Motor neuron (in vitro differentiated cells): ENCODE measurements around the gene HOXD4. TPM values are rescaled to one million over a fixed set of nuclear protein-coding genes. Genes with fewer than 3 reads are reported as not detected.
A peak's percentile ranks its signal among the peaks of the same experiment; 100 is the strongest.

ENCODE experiments used
- ATAC-seq, 8 experiments: fragments of 200-7000 bp; cut with Tn5 transposase; replicated peaks in 6 of 8; 2 replicates each; pipeline ENCODE4 v1.8.0; 2021; ENCODE audit warnings: mild to moderate bottlenecking in 8 of 8, moderate library complexity in 8 of 8
- H3K27ac ChIP-seq, 2 donors: fragments of 250-450 bp; sonication (Bioruptor Pico); 2 replicates each; pipeline ENCODE4 v1.9.0; 2021; ENCODE audit warnings: antibody characterized with exemption in 2 of 2, mild to moderate bottlenecking in 2 of 2, moderate library complexity in 1 of 2
- H3K4me1 ChIP-seq, 2 donors: fragments of 250-450 bp; sonication (Bioruptor Pico); replicated peaks in 1 of 2; 2 replicates each; pipeline ENCODE4 v1.6.1; 2021; ENCODE audit warnings: antibody characterized with exemption in 2 of 2, mild to moderate bottlenecking in 2 of 2, moderate library complexity in 1 of 2
- H3K4me3 ChIP-seq, 5 donors: fragments of 250-450 bp; sonication (Bioruptor Pico); 2 replicates each; pipeline ENCODE4 v1.9.0; 2021; ENCODE audit warnings: antibody characterized with exemption in 5 of 5, mild to moderate bottlenecking in 5 of 5, moderate library complexity in 4 of 5
- WGBS, 10 experiments: fragments of 450-650 bp; shearing (Covaris generic); methylation state at CpG; one replicate each; pipeline ENCODE4 v1.0.0; 2022; 5-methylcytosine and 5-hydroxymethylcytosine counted together
- in situ Hi-C, 9 experiments: fragments of 400-800 bp; cut with MboI; loops; one replicate each; pipeline ENCODE4 v1.15.0; 2021; ENCODE audit warnings: low sequenced_read_pairs in 9 of 9, low pct_unique_long_range_greater_than_20kb in 2 of 9; ENCODE audit not compliant: unreplicated experiment in 9 of 9
- total RNA-seq, 8 experiments: library from RNA; unstranded; fragments of 300-600 nt; gene quantifications; 2 replicates each; pipeline versions ENCODE4 v1.2.3 to v1.2.4, GENCODE V29; 2022

The HOXD4 gene
- total RNA-seq, 8 experiments from 2014 or later, result 6.6 to 51.2 (median 20.2) TPM

GRCh38 chr2:176178038-176178756, 26.8 kb downstream of the HOXD4 start:
- peaks cover 35 to 39% of the 10 kb centered on the region in 2 donors for H3K4me1 ChIP-seq
- peak; percentile 62 to 88 (median 72) for ATAC-seq
- H3K27ac ChIP-seq, result peak overlapping the region; percentile 94 to 96
- in situ Hi-C loops, result no loop called here
- WGBS, 10 experiments, result 18 to 20% methylated on average over 1 to 5 of the region's 68 CpGs; no CpG with 5 or more reads in 8 of the 10 experiments
- peak overlapping the region; percentile 28 to 44 (median 31) for H3K4me3 ChIP-seq

GRCh38 chr2:176178757-176179295, 27.5 kb downstream of the HOXD4 start:
- peaks cover 34 to 35% of the 10 kb centered on the region in 2 donors for H3K4me1 ChIP-seq
- in situ Hi-C loops, result no loop called here
- 27 to 100% (median 79%) methylated on average over 1 to 3 of the region's 7 CpGs for WGBS, 10 experiments
- peak overlapping the region; percentile 28 to 44 (median 31) for H3K4me3 ChIP-seq
- peak overlapping the region; percentile 94 to 96 for H3K27ac ChIP-seq
- no peak for ATAC-seq

DNA sequence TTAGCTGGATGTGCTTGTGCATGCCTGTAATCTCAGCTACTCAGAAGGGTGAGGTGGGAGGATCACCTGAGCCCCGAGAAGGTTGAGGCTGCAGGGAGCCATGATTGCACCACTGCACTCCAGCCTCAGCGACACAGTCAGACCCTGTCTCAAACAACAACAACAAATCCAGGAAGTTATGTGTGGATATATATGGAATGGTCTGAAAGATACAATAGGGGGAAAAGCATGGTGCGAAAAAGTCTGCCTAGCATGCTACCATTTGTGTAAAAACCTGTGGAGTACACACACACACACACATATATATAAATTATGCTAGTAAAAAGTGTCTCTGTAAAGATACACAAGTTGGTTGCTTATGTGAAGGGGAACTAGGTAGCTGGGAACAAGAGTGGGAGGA, 30.2 kb downstream of the HOXD4 start:
- Histone ChIP-seq H3K4me3 (no peak overlapping the region), H3K4me1 (peaks cover 11 to 20% of the 10 kb centered on the region in 2 donors), H3K27ac (no peak overlapping the region)
- no peak for ATAC-seq
- in situ Hi-C loops, result no loop called here
- 83 to 100% (median 100%) methylated on average over 1 to 3 of the region's 3 CpGs; no CpG with 5 or more reads in 2 of the 10 experiments for WGBS, 10 experiments

DNA sequence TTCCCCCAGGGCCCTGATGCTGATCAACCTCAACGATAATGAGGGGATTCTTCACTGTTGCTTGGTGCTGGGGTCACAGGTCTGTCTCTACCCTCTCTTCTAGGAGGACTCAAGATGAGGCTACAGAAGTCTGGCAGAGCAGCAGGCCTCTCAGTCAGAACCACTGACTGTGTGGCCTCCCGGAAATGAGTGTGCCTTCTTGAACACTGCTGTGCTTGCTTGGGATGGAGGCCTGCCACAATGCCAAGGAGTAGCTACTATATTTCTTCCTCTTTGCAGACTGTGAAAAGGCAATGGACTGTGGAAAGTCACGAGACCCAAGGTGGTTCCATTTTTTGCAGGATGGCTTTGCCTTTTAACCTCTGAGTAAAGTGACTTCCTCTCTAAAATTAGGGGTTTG, 31.3 kb downstream of the HOXD4 start:
- in situ Hi-C loops, result no loop called here
- 70 to 100% (median 92%) methylated on average over 1 to 2 of the region's 3 CpGs; no CpG with 5 or more reads in 4 of the 10 experiments for WGBS, 10 experiments
- Histone ChIP-seq H3K4me3 (no peak overlapping the region), H3K27ac (no peak overlapping the region), H3K4me1 (peaks cover 0 to 13% of the 10 kb centered on the region in 2 donors)
- ATAC-seq, result no peak

DNA sequence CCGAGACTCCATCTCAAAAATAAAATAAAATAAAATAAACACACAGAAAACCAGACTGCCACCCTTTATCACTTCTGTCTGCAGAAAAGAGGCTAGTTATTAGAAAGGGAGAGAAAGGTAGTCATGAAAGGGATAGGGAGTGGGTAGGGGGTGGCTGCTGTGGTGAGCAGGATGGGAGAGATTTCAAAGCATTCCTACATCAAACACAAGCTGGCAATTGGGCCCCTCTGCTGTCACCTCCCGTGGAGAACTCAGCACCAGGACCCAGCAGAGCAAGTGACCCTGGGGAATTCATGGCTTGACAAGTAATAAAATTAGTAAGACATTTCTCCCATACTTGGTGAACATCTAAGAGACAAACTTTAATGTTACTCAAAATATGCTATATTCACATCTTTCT, 33.4 kb downstream of the HOXD4 start:
- Histone ChIP-seq H3K4me1 (peaks cover 0 to 3% of the 10 kb centered on the region in 2 donors), H3K27ac (no peak overlapping the region), H3K4me3 (no peak overlapping the region)
- WGBS, 10 experiments, result 25 to 90% (median 60%) methylated on average over 1 to 2 of the region's 2 CpGs; no CpG with 5 or more reads in 3 of the 10 experiments
- ATAC-seq, result no peak
- in situ Hi-C loops, result no loop called here

DNA sequence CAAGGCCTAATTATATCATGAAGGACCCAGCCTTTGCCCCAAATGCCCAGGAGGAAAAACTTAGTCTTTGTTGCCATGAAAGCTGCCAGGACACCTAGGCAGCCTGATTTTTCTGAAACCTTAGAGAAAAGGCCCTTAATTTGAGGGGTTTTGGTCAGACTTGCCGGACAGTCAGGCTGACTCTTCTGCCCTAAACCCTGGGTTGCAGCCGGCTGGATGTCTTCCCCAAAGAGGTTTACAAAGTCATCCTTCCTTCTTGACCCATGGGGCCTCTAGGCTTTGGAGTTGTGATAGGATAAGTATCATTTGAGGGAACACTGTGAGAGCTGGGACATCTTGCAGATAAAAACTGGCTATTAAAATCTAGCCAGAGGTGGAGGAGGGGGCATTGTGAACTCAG, 34.7 kb downstream of the HOXD4 start:
- no peak overlapping the region for H3K27ac ChIP-seq
- H3K4me3 ChIP-seq, result no peak overlapping the region
- in situ Hi-C loops, result no loop called here
- peaks cover 2 to 3% of the 10 kb centered on the region in 2 donors for H3K4me1 ChIP-seq
- no peak for ATAC-seq
- WGBS, 10 experiments, result 80 to 100% (median 87%) methylated on average over 1 to 2 of the region's 2 CpGs; no CpG with 5 or more reads in 4 of the 10 experiments

DNA sequence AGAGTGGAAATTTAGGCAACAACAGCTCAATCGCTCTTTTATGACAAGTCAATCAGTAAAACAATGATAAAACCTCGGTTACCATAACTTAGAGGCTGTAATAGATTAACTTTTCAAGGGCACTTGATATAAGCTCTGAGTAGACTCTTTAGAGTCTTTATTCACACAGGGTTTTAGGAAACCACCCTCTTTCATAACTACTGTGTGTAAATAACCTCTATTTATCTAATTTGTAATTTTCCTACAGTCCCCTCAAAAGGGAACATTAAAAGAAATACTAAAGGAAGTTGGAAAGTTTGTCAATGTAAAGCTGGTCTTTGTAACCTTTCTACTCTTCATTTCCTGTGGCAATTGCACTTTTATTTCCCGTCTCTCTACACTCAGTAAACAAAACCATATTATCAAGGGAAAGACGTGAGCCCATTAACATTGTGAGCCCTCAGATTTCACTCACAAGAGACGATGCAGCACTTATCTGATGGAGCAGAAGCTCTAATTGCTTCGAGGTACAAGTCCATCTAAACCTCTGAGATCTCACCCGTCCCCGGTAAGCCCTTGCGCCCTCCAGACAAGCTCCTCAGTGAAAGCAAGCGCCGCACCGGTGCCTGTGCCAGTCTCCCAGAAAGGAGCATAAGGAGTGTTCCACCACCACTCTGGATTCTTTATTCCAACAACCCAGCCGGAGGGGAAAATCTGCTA, 36.0 kb downstream of the HOXD4 start:
- in situ Hi-C loops, result no loop called here
- peak in 5 of 8 experiments; percentile 8 to 22 (median 15) for ATAC-seq
- WGBS, 10 experiments, result 0 to 47% (median 11%) methylated on average over 1 to 13 of the region's 13 CpGs
- peak overlapping the region; percentile 41 to 76 (median 55) for H3K4me3 ChIP-seq
- H3K4me1 ChIP-seq, result peaks cover 6 to 9% of the 10 kb centered on the region in 2 donors
- H3K27ac ChIP-seq, result no peak overlapping the region

GRCh38 chr2:176187899-176188773, 36.8 kb downstream of the HOXD4 start, which contains the start of gene HOXD1:
TSS of gene HOXD1 (plus strand) at chr2:176188668. CDS start at chr2:176188802, 134 bp downstream.
- peak within 1 kb of the TSS in 1 of 2 donors; percentile 58 for H3K27ac ChIP-seq
- H3K4me1 ChIP-seq, result peaks cover 13 to 14% of the 10 kb centered on the region in 2 donors
- peak; percentile 85 to 95 (median 91) for ATAC-seq
- WGBS, 10 experiments, result 0 to 8% (median 0%) methylated on average over 2 to 9 of the region's 68 CpGs; no CpG with 5 or more reads in 3 of the 10 experiments
- in situ Hi-C loops, result no loop called here
- H3K4me3 ChIP-seq, result peak within 1 kb of the TSS; percentile 41 to 76 (median 55)

DNA sequence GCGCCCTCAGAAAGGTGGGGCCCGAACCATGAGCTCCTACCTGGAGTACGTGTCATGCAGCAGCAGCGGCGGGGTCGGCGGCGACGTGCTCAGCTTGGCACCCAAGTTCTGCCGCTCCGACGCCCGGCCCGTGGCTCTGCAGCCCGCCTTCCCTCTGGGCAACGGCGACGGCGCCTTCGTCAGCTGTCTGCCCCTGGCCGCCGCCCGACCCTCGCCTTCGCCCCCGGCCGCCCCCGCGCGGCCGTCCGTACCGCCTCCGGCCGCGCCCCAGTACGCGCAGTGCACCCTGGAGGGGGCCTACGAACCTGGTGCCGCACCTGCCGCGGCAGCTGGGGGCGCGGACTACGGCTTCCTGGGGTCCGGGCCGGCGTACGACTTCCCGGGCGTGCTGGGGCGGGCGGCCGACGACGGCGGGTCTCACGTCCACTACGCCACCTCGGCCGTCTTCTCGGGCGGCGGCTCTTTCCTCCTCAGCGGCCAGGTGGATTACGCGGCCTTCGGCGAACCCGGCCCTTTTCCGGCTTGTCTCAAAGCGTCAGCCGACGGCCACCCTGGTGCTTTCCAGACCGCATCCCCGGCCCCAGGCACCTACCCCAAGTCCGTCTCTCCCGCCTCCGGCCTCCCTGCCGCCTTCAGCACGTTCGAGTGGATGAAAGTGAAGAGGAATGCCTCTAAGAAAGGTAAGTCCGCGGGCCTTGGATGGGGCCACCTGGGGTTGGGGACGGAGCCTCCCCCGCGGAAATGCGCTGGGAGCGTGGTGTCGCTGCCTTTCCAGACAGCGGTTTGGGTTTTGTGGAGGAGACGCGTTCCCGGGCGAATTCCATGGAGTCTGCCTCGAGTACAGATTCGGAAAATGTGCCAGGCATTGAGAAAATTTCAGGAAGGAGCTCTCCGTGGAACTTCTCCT, 37.7 kb downstream of the HOXD4 start:
- ATAC-seq, result peak; percentile 30 to 69 (median 57)
- Histone ChIP-seq H3K4me3 (peak overlapping the region; percentile 41 to 76 (median 55)), H3K4me1 (peaks cover 13 to 19% of the 10 kb centered on the region in 2 donors), H3K27ac (peak overlapping the region in 1 of 2 donors; percentile 58)
- WGBS, 10 experiments, result 0 to 20% (median 0%) methylated on average over 1 to 9 of the region's 98 CpGs; no CpG with 5 or more reads in 4 of the 10 experiments
- in situ Hi-C loops, result no loop called here

DNA sequence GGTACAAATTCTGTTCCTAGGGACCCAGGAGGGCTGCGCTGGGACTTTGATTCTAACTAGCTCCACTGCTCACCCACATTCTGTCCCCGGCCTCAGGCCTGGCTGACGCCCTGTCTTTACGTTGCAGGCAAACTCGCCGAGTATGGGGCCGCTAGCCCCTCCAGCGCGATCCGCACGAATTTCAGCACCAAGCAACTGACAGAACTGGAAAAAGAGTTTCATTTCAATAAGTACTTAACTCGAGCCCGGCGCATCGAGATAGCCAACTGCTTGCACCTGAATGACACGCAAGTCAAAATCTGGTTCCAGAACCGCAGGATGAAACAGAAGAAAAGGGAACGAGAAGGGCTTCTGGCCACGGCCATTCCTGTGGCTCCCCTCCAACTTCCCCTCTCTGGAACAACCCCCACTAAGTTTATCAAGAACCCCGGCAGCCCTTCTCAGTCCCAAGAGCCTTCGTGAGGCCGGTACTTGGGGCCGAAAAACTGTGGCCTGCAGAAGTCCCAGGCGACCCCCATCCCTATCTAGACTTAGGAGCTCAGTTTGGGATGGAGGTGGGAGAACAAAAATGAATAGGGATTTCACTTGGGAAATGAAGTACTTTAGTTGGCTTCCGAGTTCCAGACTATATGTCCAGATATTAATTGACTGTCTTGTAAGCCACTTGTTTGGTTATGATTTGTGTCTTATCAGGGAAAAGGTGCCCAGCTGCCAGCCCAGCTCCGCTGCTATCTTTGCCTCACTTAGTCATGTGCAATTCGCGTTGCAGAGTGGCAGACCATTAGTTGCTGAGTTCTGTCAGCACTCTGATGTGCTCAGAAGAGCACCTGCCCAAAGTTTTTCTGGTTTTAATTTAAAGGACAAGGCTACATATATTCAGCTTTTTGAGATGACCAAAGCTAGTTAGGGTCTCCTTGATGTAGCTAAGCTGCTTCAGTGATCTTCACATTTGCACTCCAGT, 38.6 kb downstream of the HOXD4 start:
- peak overlapping the region; percentile 41 to 76 (median 55) for H3K4me3 ChIP-seq
- in situ Hi-C loops, result no loop called here
- ATAC-seq, result no peak
- WGBS, 10 experiments, result 0 to 97% (median 58%) methylated on average over 2 to 14 of the region's 28 CpGs; no CpG with 5 or more reads in 1 of the 10 experiments
- peak overlapping the region in 1 of 2 donors; percentile 58 for H3K27ac ChIP-seq
- H3K4me1 ChIP-seq, result peaks cover 13 to 19% of the 10 kb centered on the region in 2 donors

GRCh38 chr2:176192351-176192750, 41.0 kb downstream of the HOXD4 start:
- in situ Hi-C loops, result no loop called here
- no peak overlapping the region for H3K27ac ChIP-seq
- peaks cover 11 to 19% of the 10 kb centered on the region in 2 donors for H3K4me1 ChIP-seq
- no peak for ATAC-seq
- WGBS, 10 experiments, result 0 to 86% (median 29%) methylated on average over 1 of the region's 1 CpG
- H3K4me3 ChIP-seq, result no peak overlapping the region
